Measurements from ENCODE around the gene TNNC2.
A peak's percentile ranks its signal among the peaks of the same experiment; 100 is the strongest.

Gene TNNC2

DNA sequence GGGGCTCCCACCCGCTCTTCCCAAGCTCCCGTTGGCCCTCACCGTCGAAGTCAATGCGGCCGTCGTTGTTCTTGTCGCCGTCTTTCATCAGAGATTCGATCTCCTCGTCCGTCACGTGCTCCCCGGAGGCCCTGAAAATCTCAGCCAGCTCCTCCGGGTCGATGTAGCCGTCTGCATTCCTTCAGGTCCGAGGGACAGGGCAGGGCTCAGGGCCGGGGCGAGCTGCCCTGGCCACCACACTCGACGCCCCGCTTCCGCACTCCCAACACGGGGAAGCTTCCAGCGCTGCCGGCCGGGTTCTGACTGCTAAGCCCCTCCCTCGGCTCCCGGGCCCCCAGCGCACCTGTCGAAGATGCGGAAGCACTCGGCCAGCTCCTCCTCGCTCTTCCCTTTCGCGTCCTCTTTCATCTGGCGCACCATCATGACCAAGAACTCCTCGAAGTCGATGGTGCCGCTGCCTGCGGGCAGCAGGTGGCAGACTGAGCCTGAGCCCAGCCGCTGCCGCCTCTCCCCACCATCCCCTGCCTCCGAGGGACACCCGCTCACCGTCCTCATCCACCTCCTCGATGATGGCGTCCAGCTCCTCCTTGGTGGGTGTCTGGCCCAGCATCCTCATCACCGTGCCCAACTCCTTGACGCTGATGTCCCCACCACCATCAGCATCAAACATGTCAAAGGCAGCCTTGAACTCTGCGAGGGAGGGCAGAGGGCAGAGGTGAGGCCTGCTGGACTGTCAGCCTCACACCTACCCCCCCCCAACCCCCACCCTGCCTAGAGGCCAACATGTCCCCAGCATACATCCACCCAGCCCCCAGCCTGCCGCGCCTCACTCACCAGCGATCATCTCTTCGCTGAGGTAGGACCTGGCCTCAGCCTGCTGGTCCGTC is 2.9 kb downstream of the TNNC2 start:
- no peak overlapping the region for H3K4me3 ChIP-seq (ENCODE audit: low read length)
- DNase-seq (ENCODE audit: low read depth), result peak; percentile 63
- TF ChIP-seq, protein P1, sequence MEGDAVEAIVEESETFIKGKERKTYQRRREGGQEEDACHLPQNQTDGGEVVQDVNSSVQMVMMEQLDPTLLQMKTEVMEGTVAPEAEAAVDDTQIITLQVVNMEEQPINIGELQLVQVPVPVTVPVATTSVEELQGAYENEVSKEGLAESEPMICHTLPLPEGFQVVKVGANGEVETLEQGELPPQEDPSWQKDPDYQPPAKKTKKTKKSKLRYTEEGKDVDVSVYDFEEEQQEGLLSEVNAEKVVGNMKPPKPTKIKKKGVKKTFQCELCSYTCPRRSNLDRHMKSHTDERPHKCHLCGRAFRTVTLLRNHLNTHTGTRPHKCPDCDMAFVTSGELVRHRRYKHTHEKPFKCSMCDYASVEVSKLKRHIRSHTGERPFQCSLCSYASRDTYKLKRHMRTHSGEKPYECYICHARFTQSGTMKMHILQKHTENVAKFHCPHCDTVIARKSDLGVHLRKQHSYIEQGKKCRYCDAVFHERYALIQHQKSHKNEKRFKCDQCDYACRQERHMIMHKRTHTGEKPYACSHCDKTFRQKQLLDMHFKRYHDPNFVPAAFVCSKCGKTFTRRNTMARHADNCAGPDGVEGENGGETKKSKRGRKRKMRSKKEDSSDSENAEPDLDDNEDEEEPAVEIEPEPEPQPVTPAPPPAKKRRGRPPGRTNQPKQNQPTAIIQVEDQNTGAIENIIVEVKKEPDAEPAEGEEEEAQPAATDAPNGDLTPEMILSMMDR (IDR thresholded peaks at IDR 0.05; ENCODE audit: insufficient read depth, low read depth, low read length, missing control alignments), result peak; percentile 49

DNA sequence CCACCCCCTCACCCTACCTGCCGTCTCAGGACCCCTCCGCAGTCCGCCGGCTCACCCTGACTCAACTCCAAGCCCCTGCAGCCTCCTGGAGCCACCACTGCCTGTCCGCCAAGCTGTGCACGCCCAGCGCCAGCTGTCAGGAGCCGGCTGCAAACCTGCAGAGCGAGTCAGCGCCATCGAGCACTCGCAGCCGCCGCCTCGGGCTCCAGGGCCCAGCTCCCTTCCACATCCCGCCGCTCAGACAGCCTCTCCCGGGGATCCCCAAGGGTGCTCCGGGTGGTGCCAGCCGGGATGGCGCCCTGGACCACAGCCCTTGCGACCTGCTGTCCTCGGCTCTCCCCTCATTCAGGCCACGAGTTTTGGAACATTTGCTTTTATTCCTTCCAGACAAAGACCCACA is 4.3 kb downstream of the TNNC2 start:
- TF ChIP-seq, protein P1 (IDR thresholded peaks at IDR 0.05; ENCODE audit: insufficient read depth, low read depth, low read length, missing control alignments), result no peak
- no peak overlapping the region for H3K4me3 ChIP-seq (ENCODE audit: low read length)
- peak; percentile 72 for DNase-seq (ENCODE audit: low read depth)

DNA sequence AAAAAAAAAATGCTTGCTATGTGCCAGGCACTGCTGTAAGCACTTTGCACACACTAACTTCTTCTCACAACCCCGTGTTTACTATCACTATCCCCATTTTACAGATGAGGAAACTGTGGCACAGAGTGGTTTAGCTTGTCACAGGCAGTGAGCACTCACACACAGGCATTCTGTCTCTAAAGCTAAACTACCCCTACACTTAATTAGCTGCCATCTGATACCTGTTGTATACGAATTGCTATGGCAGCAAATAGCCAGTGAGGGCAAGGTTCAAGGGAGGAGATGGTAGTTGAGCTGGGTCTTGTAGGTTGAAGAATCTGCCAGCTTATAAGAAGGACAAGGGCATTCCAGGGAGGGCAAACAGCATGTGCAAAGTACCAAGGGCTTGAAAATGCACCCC is 5.2 kb downstream of the TNNC2 start:
- TF ChIP-seq, protein P1 (IDR thresholded peaks at IDR 0.05; ENCODE audit: insufficient read depth, low read depth, low read length, missing control alignments), result no peak
- no peak for DNase-seq (ENCODE audit: low read depth)
- no peak overlapping the region for H3K4me3 ChIP-seq (ENCODE audit: low read length)

DNA sequence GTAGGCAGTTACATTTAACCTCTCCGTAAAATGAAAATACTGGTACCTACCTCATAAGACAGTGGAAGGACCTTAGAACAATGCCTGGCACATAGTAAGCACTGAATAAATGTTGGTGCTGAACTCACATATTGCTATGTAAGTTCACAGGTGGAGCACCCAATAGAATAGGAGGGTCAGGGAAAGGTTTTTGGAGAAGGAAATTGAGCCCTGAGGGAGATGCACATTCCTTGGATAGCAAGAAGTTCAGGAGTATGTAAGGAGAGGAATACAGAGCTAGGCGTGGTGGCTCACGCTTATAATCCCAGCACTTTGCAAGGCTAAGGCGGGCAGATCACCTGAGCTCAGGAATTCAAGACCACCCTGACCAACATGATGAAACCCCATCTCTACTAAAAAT is 7.6 kb downstream of the TNNC2 start:
- H3K4me3 ChIP-seq (ENCODE audit: low read length), result no peak overlapping the region
- TF ChIP-seq, protein P1 (IDR thresholded peaks at IDR 0.05; ENCODE audit: insufficient read depth, low read depth, low read length, missing control alignments), result no peak
- no peak for DNase-seq (ENCODE audit: low read depth)

DNA sequence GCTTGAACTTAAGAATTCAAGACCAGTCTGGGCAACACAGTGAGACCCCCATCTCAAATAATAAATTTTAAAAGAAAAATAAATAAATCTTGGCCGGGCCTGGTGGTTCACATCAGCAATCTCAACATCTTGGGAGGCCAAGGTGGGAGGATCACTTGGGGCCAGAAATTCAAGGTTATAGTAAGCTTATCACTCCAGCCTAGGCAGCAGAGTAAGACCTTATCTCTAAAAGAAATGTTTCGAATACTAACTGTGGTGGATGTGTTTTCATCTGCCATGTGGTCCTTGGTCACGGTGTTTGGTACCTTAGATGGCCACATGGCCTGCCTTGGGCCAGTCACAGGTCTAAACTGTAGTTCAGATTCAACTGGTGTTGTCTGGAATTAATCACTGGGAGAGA is 8.9 kb downstream of the TNNC2 start:
- no peak for DNase-seq (ENCODE audit: low read depth)
- no peak overlapping the region for H3K4me3 ChIP-seq (ENCODE audit: low read length)
- TF ChIP-seq, protein P1 (IDR thresholded peaks at IDR 0.05; ENCODE audit: insufficient read depth, low read depth, low read length, missing control alignments), result no peak

DNA sequence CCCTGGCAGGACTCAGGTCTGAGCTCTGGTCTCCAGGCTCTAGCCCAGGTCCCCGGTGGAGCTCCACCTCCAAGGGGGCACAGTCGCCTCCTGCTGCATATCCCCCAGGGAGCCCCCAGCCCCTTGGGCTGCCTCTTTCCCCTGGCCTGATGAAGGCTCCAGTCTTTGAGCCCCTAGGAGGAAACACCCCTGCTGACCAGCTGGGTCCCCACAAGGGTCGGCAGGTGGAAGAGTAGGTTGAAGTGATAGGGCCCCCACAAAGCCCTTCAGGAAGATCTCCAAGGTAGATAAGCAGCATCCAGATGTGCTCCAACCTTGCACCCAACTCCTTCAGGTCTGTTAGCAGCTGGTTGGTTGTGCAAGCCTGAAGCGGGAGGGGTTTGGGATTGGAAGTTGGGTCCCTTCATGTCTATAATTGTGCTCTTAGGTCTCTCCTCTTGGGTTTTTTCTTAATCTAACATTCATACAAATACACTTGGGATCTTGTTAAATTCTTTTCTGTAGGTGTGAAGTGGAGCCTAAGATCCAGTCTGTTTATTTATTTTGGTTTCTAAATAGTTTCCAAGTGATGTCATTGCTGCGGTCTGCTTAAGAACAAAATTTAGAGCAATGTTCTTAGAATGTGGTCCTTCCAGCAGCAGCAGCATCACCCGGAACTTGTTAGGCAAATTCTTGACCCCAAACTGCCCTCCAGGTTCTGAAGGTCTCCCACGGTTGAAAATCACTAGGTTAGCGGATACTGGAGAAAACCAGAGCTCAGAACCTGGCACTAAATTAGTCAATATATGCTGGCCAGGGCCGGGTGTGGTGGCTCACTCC is 9.5 kb downstream of the TNNC2 start:
- TF ChIP-seq, protein P1 (IDR thresholded peaks at IDR 0.05; ENCODE audit: insufficient read depth, low read depth, low read length, missing control alignments), result no peak
- peak; percentile 69 for DNase-seq (ENCODE audit: low read depth)
- no peak overlapping the region for H3K4me3 ChIP-seq (ENCODE audit: low read length)
